Activated CD4-positive, alpha-beta T cell treated with anti-CD3 and anti-CD28 coated beads for 4 hours (primary cell): ENCODE measurements around the gene OMD.
"Not testable (repeated sequence)": the region's sequence is repeated elsewhere in the genome, so short reads cannot be mapped to it uniquely, and the experiment has no call there.

Experiments
- DNase-seq, 2 donors: peaks; one replicate each; pipeline ENCODE4 v3.0.0-alpha.2; 2020

Gene OMD

DNA sequence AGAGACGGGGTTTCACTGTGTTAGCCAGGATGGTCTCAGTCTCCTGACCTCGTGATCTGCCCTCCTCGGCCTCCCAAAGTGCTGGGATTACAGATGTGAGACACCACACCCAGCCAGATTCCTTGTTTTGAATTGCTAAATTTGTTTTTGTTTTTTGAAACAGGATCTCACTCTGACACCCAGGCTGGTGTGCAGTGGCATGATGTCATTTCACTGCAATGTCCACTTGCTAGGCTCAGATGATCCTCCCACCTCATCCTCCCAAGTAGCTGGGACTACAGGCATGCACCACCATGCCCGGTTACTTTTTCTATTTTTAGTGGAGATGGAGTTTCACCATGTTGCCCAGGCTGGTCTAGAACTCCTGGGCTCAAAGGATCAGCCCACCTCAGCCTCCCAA, 13.1 kb downstream of the OMD start:
- DNase-seq: not testable (repeated sequence)

DNA sequence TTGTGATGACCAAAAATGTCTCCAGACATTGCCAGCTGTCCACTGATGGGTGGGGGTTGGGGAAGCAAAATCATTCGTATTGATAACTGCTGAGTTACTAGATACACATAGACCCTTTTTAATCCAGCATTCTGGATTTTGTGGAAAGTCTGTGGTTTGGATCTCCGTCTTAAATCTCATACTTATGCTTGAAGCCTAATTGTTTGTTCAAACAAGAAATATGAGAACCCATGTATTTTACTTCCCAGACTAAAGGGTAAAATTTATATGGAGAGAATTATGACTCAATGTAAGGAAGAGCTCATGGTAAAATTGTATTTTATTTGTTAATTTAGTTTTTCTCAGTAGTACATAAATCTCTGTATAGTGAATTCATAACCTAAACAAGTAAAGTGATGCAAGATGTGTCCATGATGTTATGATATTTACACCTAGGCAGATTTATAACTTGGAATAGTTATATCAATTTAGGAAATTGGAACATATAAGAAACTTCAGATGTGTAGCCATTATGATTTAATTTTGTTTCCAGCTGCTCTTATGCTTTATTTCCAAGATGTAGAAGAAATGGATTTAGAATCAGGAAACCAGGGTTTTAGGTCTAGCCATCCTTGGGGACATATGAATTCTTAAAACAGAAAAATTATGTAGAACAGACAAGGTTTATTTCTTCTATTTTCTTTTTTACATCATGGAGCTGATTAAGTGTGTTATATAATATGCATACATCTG, 15.4 kb downstream of the OMD start:
- no peak for DNase-seq

DNA sequence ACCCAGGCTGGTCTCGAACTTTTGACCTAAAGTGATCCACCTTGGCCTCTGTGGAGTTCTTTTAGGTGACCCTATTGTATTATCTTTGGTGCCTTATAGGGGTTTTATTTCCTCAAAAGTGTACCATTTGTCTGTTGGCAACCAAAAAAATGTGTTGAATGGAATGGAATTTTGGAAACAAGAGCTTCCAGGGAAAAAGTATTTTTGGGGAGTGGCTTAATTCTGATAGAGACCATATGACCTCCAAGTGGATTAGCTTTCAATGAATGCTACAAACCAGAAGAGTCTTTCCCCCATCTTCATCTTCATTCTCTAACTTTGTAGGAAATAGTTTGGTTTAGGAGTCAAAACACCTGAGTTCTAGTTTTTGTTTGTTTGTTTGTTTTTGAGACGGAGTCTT, 16.5 kb downstream of the OMD start:
- DNase-seq: no peak

DNA sequence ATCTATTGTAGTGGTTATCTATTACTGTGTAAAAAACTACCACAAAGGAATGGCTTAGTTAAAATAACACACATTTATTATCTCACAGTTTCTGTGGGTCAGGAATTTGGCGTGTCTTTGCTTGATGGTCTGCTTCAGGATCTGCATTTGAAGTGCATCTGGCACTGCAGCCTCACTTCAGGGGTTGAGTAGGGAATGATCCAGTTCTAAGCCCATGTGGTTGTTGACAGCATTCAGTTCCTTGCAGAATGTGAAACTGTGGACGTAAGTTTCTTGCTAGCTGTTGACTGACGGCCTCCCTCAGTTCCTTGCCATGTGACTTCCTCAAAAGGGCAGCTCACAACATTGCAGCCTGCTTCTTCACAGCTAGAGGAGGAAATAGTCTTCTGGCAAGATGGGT, 17.8 kb downstream of the OMD start:
- DNase-seq: peak; percentile 10 to 24

DNA sequence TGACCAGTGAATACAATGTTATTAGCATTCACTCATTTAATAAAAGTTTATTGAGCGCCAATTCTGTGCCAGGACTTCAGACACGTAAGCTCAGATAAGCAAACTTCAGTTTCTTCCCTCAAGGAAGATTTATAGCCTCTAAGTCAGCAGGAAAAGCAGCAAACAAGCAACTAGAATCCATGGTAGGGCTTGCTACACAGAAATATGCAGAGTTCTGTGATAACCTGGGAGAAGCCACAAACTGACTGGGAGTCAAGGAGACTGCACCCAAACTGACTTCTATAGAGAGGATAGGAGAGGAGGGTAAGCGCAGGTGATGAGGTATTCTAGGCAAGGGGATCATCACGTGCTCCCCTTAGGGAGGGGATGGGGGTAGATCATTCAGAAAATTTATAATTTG, 18.5 kb downstream of the OMD start:
- DNase-seq: no peak

DNA sequence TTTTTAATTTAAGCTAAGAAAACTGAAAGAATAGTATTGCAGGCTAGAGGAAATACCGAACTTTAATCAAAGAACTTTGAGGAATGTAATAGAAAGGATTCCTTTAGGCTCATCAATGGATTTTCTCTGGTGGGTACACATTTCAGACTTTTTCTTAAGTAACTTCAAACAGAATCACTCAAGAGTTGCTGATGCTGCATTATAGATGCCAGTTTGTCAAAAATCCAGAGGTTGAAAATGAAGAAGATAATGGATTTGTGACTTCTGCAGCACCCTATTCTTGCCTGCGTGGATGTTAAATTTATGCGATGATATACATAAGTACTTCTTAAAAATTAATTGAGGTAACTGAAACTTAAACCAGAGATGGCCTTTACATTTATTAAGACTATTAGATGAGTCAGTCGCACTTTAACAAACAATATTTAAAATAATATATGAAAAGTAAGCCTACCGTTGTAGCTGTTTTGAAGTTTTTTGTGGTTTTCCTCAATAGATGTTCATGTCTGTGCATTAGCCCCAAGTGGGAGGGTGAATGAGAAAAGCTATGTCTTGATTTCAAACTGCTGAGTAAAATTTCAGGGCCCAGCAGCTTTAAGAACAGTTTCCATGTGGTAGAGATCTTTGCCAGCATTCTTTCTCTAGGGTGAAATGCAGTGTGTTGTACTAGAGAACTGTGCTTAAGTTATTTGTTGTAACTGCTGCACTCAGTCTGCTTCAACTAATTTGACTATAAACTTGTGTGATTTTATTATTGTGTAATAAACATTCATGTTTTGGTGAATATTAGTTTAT, 20.0 kb downstream of the OMD start, which contains the start of gene OGN:
Gene OGN (minus strand): TSS at position 537 of the 795 bp plus-strand sequence. CDS start 1,171 bp downstream, outside the sequence.
- DNase-seq: no peak

DNA sequence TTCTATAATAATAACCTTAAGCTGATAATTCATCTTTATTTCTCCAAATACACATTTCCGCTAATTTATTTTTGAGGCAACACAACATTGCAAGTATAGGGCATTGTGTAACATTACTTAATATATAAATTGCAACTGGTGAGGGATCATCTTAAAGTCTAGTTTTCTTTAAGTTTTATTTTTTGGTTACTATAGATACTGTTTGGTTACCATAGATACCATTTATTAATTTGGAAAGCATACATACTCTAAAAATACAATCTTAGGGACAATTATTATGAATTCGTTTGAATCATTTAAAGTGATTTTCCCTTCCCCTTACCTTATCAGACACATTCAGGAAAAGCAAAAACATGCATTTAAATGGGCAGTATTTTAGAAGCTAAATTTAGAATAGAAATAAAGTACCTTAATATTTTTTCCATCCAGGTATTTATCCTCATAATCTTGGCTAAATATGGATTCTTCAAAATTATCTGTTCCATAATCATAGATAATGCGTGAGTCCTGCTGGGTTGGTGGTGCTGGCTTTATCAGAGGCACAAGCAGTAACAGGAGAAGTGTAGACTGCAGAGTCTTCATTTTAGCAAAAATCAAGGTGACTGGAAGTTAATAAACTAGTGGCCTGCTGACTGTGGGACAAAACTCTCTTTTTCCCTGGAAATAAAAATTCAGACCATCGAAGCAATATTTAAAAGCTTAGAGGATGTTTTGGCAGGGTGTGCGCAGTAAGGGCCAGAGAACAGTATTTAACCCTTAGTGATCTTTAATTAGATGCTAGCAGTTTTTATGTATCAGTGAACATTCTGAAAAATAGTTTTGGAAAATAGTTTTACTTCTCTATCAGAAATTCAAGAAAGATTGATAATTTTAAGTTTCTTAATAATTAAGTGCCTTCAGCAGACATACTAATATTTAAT, 21.2 kb downstream of the OMD start:
- DNase-seq: no peak

DNA sequence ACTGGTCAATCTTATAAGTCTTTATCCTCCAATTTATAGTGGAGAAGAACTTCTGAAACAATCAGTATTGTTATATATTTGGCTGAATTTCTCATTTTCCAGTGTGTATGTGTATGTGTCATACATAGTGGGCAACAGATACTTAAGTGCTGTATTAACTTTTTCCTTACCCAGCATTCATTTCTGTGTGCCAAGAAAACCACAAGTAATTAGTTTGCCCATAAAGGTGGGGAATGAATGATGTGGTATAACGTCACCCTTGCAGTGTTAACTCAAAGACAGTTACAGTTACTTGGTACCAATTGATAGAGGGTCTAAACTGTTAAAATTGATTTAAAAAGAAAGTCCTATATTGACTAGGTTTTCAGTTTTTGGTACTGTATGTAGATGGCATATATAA, 21.9 kb downstream of the OMD start:
- no peak for DNase-seq

DNA sequence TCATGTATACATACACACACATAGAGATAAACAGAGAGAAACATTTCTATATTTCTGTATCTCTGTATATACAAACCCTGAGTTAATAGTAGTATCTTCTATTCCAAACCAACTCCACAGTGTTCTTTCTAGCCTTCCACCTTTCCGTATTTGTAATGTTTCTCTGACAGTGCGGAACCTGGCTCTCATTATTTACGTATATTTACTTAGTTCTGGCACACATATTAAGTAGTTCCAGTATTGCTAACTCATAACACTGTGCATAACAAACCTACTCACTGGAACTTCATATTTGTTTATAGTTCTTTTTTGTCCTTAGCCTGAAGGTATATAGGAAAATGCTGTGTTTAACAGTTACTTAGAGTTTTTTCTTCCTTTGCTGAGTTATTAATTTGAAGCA, 26.4 kb downstream of the OMD start:
- no peak for DNase-seq

DNA sequence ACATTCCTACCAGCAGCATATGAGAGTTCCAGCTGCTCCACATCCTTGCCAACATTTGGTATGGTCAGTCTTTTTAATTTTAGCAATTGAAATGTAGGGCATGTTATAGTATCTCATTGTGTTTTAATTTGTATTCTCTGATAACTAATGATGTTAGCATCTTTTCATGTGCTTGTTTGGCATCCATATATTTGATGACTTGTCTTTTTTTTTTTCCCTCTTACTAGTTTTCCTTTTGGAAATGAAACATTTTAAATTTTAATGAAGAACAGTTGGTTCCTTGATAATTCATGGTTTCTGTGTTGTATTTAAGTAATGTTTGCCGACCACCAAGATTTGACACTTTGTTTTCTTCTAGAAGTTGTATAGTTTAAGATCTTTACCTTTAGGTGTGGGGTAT, 28.7 kb downstream of the OMD start:
- no peak for DNase-seq

DNA sequence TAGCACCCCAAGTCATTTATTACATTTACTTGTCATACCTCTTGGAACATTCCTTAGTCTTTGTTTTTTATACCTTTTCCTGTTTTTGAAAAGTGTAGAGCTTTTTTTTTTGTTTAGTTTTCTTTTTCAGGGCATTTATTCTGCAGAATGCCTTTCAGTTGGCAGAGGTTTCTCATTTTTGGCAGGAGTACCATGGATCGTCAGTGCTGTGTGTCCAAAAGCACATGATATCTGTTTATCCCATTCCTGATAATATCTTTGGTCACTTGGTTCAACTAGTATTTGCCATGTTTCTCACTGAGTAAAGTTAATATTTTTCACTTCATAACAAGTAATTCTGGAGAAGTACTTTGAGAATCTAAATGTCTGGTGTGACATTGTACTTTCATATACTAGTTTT, 30.6 kb downstream of the OMD start:
- no peak for DNase-seq

DNA sequence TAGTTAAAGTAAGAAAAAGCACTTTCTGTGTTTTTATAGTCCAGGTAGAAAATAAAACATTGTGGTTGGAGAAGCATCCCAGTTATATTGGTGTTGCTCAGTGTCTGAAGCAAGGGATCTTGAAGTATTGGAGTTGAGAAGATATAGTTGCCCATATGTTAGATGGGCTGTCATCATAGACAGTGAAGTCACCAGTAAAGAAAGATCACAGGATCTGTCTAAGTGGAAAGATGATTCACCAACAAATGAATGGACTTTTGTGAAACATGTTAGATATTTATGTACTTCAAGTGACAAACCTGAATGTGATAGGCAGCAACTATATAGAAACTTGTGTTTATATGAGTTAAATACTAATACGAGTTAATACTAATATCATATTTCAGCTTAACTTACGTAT, 31.6 kb downstream of the OMD start:
- DNase-seq: no peak

DNA sequence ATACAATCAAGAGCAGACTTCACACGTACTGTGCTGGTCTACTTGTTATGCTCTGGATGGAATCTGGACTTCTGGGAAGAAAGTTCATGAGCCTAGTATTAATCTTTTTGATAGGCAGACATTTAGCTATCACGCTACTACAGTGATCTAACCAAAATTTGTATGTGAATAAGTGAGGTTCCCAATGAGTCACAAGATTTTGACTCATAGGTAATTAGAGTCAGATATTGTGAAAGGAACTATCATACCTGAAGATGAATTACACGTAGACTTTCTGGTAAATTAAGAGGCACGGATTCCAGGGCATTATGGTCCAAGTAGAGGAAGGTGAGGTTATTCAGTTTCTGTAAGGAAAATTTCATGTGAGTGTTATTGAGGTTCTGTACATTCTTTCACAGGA, 38.3 kb downstream of the OMD start:
- DNase-seq: no peak

DNA sequence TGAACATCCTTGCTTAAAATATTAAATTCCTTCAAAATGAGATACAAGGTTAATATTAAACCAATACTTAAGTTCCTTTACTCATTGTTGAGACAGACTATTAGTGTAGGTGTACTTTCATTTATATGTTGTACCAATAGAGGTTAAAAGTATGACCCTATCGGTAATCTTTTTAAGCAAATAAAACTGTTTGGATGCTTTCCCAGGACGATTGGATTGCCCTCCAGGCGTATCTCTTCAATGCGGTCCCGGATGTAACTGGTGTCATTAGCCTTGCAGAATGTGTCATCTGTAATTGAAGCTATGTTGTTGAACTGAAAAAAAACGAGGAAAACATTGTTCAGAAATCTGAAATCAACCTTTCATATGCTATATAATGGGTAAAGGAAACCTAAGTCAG, 38.8 kb downstream of the OMD start:
- DNase-seq: no peak

DNA sequence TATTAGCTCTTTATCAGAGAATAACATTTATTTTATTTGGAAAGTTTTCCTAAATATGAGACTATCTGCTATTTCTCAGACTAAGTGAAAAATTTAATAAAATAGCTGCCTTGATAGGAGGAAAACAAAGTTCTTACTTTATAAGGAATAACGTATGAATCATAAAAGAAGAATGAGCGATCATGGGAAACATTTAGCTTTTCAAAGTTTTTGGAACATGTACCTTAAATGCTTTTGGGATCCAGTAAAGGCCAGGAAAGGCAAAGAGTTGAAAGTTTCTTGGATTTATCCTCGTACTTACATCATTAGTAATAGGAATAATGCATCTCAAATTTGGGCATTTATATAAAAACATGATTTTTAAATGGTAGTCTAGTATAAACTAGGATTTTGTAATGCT, 39.3 kb downstream of the OMD start:
- DNase-seq: no peak

DNA sequence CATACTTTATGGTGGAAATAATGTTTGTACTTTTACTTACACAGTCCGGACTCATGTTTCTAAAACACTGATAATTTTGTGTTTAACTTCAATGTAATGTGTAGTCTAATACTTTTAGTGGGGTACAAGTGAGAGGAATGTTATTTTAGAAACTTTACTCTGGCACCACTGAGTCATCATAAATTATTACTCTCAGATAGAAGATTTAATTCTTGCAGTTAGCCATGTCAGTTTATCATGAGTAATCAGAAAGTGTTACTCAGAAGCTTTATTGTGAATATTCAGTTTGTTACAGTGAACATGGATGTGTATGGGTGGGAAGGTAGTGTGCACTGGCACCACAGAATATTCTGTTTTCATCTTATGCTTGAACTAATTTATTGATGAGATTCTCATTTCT, 39.9 kb downstream of the OMD start:
- DNase-seq: no peak

DNA sequence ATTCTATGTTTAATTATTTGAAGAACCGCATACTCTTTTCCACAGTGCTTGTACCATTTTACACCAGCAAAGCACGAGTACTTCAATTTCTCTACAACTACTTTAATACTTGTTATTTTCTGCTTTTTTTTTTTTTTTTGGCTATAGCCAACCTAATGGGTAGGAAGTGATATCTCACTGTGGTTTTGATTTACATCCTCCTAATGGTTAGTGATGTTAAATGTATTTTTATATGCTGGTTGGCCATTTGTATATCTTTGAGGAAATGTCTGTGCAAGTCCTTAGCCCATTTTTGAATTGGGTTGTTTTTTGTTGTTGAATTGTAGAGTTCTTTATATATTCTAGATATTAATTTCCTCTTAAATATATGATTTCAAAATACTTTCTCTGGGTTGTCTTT, 42.5 kb downstream of the OMD start:
- DNase-seq: no peak

DNA sequence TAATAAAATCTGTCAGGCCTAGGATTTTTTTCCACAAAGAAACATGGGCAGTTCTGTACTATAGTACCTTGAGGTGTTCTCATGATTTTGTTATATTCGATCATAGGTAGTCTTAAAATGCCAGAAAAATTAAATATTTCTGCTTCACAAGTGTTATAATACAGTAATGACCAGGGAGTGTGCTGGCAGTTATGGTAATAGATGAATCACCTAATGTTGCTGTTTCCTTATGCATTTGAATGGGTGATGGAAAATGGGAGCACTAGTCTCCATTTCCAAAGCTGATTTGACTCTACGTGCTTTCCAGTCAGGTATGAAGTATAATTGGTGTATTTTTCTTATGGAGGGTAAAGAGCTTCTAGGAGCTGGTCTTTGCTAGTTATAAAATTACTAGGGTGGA, 43.7 kb downstream of the OMD start:
- no peak for DNase-seq

DNA sequence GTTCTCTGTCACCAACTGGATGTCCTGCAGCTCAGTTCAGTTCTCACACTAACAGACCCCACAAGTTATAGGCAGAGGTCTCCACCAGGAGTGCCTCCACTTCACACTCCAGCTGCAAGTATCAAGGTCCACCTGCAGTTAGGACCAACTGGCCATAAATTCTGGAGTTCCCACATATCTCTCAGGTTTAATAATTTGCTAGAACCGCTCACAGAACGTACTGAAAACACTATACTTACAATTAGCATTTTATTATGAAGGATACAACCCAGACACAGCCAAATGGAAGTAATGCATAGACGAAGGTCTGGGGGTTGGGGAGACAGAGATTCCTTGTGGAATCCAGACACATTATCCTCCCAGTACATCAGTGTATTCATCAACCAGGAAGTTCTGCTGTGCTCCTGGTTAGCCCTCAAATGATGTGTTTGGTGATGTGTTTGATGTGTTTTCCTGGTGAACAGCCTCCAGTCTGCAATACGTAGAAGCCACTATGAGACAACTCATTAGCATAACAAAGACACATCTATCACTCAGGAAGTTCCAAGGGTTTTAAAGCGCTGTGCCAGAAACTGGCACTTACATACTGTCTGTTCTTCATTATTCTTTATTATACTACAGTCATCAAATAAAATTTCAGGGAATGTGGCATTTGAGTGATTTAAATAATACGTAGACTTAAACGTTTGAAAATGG, 45.3 kb downstream of the OMD start:
- DNase-seq: no peak

DNA sequence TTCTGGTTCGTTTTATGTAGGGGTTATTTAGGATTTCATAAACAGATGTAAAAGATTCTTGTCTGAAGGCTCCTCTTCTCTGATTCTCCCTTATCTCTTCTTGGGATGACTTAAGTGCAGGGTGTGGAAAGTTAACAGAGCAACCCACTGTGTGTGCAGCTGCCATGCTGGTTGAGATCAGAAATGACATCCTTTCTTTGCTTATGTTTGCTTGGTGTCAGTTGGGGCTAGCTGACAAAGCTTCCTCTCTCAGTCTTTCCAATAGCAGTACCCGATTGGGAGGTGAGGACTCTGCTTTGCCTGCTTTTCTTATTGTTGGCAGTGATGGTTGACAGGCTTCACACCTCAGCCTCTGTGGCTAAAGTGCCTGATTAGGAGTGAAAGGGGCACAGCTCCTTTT, 46.4 kb downstream of the OMD start:
- DNase-seq: no peak

DNA sequence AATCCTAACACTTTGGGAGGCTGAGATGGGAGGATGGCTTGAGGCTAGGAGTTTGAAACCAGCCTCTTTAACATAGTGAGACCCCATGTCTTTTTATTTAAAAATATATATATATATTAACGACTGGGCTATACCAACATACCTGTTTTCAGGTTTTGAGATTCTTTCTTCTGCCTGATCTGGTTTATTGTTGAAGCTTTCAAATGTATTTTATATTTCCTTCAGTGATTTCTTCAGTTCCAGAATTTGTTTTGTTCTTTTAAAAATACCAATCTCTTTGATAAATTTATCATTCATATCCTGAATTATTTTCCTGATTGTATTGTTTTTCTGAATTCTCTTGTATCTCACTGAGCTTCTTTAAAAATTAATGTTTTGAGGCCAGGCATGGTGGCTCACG, 51.1 kb downstream of the OMD start:
- DNase-seq: no peak

DNA sequence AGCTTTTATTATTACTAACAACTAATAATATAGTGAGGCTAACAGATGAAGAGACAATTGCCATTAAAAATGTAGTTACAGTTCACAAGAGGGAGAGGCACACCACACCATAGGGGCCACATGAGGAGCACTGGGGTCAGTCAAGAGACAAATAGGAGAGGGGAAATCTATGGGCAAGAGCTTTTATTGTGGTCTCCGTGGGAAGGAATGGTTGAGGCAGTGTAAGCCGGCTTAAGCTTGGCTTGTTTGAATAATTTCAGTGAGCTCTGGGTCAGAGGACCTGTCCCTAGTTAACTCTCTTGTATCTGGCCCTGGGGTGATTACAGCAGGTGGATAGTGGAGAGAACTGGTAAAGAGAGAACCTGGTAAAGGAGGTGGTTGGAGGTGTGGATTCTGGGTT, 55.2 kb downstream of the OMD start:
- no peak for DNase-seq
